Nephron progenitor cell (in vitro differentiated cells): ENCODE measurements around the gene UCK2.

ENCODE experiments used
- DNase-seq: peaks from one replicate; pipeline ENCODE4 v3.0.0; 2021
- H3K27ac Mint-ChIP-seq: 2 replicates; pipeline ENCODE4 v1.8.0; 2021; ENCODE audit warnings: mild to moderate bottlenecking, moderate library complexity, mixed read lengths
- H3K27me3 Mint-ChIP-seq: 2 replicates; pipeline ENCODE4 v1.8.0; 2021; ENCODE audit warnings: mild to moderate bottlenecking, low read depth, mixed read lengths; ENCODE audit not compliant: poor library complexity
- H3K36me3 Mint-ChIP-seq: 2 replicates; pipeline ENCODE4 v1.8.0; 2021; ENCODE audit warnings: low read depth, mixed read lengths
- H3K4me1 Mint-ChIP-seq: 2 replicates; pipeline ENCODE4 v1.8.0; 2021; ENCODE audit warnings: mixed read lengths
- H3K4me3 Mint-ChIP-seq: 2 replicates; pipeline ENCODE4 v1.8.0; 2021; ENCODE audit warnings: mild to moderate bottlenecking, moderate library complexity, mixed read lengths
- H3K9me3 Mint-ChIP-seq: 2 replicates; pipeline ENCODE4 v1.8.0; 2021; ENCODE audit warnings: mild to moderate bottlenecking, moderate library complexity, mixed read lengths
- TF ChIP-seq, protein P1 (sequence below): fragments of 200-600 bp; sonication (generic); IDR thresholded peaks from 2 replicates; pipeline ENCODE4 v1.5.0; 2021; ENCODE audit warnings: antibody characterized with exemption

UCK2 gene

GRCh38 chr1:165875171-165875570, 47.8 kb downstream of the UCK2 start:
- Mint-ChIP-seq H3K36me3 (peaks cover 99% of the 10 kb centered on the region), H3K4me3 (no peak overlapping the region), H3K27me3 (peaks cover 8% of the 10 kb centered on the region), H3K4me1 (no peaks in the 10 kb centered on the region), H3K9me3 (peaks cover 98% of the 10 kb centered on the region), H3K27ac (no peak overlapping the region)
- TF ChIP-seq, protein P1, sequence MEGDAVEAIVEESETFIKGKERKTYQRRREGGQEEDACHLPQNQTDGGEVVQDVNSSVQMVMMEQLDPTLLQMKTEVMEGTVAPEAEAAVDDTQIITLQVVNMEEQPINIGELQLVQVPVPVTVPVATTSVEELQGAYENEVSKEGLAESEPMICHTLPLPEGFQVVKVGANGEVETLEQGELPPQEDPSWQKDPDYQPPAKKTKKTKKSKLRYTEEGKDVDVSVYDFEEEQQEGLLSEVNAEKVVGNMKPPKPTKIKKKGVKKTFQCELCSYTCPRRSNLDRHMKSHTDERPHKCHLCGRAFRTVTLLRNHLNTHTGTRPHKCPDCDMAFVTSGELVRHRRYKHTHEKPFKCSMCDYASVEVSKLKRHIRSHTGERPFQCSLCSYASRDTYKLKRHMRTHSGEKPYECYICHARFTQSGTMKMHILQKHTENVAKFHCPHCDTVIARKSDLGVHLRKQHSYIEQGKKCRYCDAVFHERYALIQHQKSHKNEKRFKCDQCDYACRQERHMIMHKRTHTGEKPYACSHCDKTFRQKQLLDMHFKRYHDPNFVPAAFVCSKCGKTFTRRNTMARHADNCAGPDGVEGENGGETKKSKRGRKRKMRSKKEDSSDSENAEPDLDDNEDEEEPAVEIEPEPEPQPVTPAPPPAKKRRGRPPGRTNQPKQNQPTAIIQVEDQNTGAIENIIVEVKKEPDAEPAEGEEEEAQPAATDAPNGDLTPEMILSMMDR = no peak
- DNase-seq = no peak

DNA sequence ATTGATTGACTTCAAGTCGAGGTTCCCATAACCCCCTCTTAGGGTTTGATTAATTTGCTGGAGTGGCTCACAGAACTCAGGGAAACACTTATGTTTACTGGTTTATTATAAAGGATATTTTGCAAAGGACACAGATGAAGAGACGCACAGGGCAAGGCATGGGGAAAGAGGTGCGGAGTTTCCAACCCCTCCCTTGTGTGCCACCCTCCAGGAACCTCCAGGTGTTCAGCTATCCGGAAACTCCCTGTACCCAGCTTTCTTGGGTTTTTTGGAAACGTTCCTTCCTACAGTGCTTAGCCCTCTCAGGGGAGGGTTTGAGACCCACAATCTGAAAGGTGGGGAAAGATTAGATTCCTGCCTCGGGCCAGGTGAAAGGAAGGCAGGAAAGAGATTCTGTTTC, 48.2 kb downstream of the UCK2 start:
- no peak for DNase-seq
- H3K36me3 Mint-ChIP-seq = peaks cover 100% of the 10 kb centered on the region
- H3K9me3 Mint-ChIP-seq = peaks cover 100% of the 10 kb centered on the region
- H3K27ac Mint-ChIP-seq = no peak overlapping the region
- no peaks in the 10 kb centered on the region for H3K4me1 Mint-ChIP-seq
- H3K4me3 Mint-ChIP-seq = no peak overlapping the region
- H3K27me3 Mint-ChIP-seq = peaks cover 8% of the 10 kb centered on the region
- TF ChIP-seq, protein P1 = no peak

DNA sequence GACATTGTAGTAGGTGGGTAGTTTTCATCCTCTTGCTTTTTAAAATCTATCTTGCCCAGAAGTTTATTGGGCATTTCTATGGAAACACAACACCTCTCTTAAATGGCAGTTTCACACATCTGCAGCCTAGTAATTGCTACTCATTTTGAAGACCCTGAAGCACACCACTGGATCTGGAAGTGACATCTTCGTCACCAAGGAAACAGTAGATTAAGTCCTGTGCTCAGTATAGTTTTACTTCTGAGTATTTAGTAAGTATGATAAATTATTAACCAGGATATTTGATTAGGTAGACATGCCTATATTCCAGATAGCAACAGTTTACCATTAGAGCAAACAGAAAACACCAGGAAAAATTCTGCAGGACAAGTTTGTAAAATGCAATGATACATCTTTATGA, 48.7 kb downstream of the UCK2 start:
- H3K4me1 Mint-ChIP-seq = no peaks in the 10 kb centered on the region
- H3K9me3 Mint-ChIP-seq = peaks cover 97% of the 10 kb centered on the region
- TF ChIP-seq, protein P1 = no peak
- peaks cover 97% of the 10 kb centered on the region for H3K36me3 Mint-ChIP-seq
- peaks cover 8% of the 10 kb centered on the region for H3K27me3 Mint-ChIP-seq
- H3K27ac Mint-ChIP-seq = no peak overlapping the region
- H3K4me3 Mint-ChIP-seq = no peak overlapping the region
- no peak for DNase-seq

DNA sequence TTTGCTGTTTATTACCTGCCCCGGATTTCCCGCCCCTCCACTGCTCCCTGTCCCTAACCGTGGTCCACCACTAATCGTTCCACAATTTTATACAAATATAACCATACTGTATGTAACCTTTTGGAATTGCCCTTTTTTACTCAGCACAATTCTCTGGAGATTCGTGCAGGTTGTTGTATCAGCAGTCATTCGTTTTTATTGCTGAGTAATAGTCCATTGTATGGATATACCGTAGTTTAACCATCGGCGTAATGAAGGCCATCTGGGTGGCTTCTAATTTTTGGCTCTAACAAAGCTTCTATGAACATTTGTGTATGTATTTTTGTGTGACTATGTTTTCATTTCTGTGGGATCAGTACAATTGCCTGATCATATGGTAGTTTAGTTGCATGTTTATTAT, 50.0 kb downstream of the UCK2 start:
- Mint-ChIP-seq H3K9me3 (peaks cover 84% of the 10 kb centered on the region), H3K4me3 (no peak overlapping the region), H3K27me3 (peaks cover 8% of the 10 kb centered on the region), H3K36me3 (peaks cover 97% of the 10 kb centered on the region), H3K4me1 (no peaks in the 10 kb centered on the region), H3K27ac (peak overlapping the region; percentile 20)
- DNase-seq = no peak
- TF ChIP-seq, protein P1 = no peak

DNA sequence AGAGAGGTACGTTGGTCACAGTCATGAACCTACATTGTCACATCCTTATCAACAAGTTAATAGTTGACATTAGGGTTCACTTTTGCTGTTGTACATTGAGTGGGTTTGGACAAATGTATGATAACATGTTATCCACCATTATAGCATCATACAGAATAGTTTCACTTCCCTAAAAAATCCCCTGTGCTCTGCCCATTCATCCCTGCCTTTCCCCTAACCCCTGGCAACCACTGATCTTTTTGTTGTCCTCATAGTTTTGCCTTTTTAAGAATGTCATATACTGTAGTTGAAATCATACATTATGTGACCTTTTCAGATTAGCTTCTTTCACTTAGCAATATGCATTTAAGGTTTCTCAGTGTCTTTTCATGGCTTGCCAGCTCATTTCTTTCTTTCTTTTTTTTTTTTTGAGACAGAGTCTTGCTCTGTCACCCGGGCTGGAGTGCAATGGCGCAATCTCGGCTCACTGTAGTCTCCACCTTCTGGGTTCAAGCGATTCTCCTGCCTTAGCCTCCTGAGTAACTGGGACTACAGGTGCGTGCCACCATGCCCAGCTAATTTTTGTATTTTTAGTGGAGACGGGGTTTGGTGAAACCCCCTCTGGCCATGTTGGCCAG, 50.6 kb downstream of the UCK2 start:
- Mint-ChIP-seq H3K27ac (peak overlapping the region; percentile 20), H3K27me3 (peaks cover 8% of the 10 kb centered on the region), H3K36me3 (peaks cover 97% of the 10 kb centered on the region), H3K4me1 (peaks cover 3% of the 10 kb centered on the region), H3K4me3 (no peak overlapping the region), H3K9me3 (peaks cover 78% of the 10 kb centered on the region)
- no peak for DNase-seq
- TF ChIP-seq, protein P1 = no peak

GRCh38 chr1:165879946-165880345, 52.5 kb downstream of the UCK2 start:
- Mint-ChIP-seq H3K4me3 (no peak overlapping the region), H3K27me3 (peaks cover 6% of the 10 kb centered on the region), H3K9me3 (peaks cover 59% of the 10 kb centered on the region), H3K36me3 (peaks cover 85% of the 10 kb centered on the region), H3K4me1 (peaks cover 22% of the 10 kb centered on the region), H3K27ac (no peak overlapping the region)
- DNase-seq = no peak
- TF ChIP-seq, protein P1 = no peak
